Chondrocyte (in vitro differentiated cells): Measurements from ENCODE around the gene HNMT. TPM values are rescaled to one million over a fixed set of nuclear protein-coding genes. Genes with fewer than 3 reads are reported as not detected.
"Not testable (repeated sequence)": the region's sequence is repeated elsewhere in the genome, so short reads cannot be mapped to it uniquely, and the experiment has no call there.

Experiments used
- DNase-seq: peaks from one replicate; pipeline ENCODE4 v3.0.0; 2021; ENCODE audit warnings: mixed read lengths, low spot score
- H3K27ac Mint-ChIP-seq: one replicate; pipeline ENCODE4 v1.8.0; 2021; ENCODE audit warnings: mild to moderate bottlenecking, moderate library complexity, mixed read lengths; ENCODE audit not compliant: unreplicated experiment
- H3K27me3 Mint-ChIP-seq: 2 replicates; pipeline ENCODE4 v1.8.0; 2021; ENCODE audit warnings: low read depth, mixed read lengths
- H3K36me3 Mint-ChIP-seq: 2 replicates; pipeline ENCODE4 v1.8.0; 2021; ENCODE audit warnings: low read depth, mixed read lengths
- H3K4me1 Mint-ChIP-seq: 2 replicates; pipeline ENCODE4 v1.8.0; 2021; ENCODE audit warnings: low read depth, mild to moderate bottlenecking, mixed read lengths
- H3K4me3 Mint-ChIP-seq: one replicate; pipeline ENCODE4 v1.8.0; 2021; ENCODE audit warnings: mild to moderate bottlenecking, moderate library complexity, mixed read lengths; ENCODE audit not compliant: unreplicated experiment
- H3K9me3 Mint-ChIP-seq: 2 replicates; pipeline ENCODE4 v1.8.0; 2021; ENCODE audit warnings: low read depth, mixed read lengths
- total RNA-seq: library from RNA; stranded (reverse); gene quantifications from 3 replicates; pipeline ENCODE4 v1.2.1, GENCODE V29; 2021
- TF ChIP-seq, protein P1 (sequence below): fragments of 200-600 bp; sonication (generic); IDR thresholded peaks from 2 replicates; pipeline ENCODE4 v1.5.0; 2021; ENCODE audit warnings: antibody characterized with exemption, mild to moderate bottlenecking, moderate library complexity

Gene HNMT
- total RNA-seq, 1 donor from 2014 or later: 4.6 TPM

- H3K36me3 Mint-ChIP-seq: no peaks in the 10 kb centered on the region
- TF ChIP-seq, protein P1, sequence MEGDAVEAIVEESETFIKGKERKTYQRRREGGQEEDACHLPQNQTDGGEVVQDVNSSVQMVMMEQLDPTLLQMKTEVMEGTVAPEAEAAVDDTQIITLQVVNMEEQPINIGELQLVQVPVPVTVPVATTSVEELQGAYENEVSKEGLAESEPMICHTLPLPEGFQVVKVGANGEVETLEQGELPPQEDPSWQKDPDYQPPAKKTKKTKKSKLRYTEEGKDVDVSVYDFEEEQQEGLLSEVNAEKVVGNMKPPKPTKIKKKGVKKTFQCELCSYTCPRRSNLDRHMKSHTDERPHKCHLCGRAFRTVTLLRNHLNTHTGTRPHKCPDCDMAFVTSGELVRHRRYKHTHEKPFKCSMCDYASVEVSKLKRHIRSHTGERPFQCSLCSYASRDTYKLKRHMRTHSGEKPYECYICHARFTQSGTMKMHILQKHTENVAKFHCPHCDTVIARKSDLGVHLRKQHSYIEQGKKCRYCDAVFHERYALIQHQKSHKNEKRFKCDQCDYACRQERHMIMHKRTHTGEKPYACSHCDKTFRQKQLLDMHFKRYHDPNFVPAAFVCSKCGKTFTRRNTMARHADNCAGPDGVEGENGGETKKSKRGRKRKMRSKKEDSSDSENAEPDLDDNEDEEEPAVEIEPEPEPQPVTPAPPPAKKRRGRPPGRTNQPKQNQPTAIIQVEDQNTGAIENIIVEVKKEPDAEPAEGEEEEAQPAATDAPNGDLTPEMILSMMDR: no peak
- no peak overlapping the region for H3K4me3 Mint-ChIP-seq
- no peak overlapping the region for H3K27ac Mint-ChIP-seq
- H3K27me3 Mint-ChIP-seq: no peaks in the 10 kb centered on the region
- H3K9me3 Mint-ChIP-seq: no peaks in the 10 kb centered on the region
- no peak for DNase-seq
- peaks cover 42% of the 10 kb centered on the region for H3K4me1 Mint-ChIP-seq
These were observed 2.8 kb downstream of the HNMT start for GRCh38 chr2:137967042-137967441.

DNA sequence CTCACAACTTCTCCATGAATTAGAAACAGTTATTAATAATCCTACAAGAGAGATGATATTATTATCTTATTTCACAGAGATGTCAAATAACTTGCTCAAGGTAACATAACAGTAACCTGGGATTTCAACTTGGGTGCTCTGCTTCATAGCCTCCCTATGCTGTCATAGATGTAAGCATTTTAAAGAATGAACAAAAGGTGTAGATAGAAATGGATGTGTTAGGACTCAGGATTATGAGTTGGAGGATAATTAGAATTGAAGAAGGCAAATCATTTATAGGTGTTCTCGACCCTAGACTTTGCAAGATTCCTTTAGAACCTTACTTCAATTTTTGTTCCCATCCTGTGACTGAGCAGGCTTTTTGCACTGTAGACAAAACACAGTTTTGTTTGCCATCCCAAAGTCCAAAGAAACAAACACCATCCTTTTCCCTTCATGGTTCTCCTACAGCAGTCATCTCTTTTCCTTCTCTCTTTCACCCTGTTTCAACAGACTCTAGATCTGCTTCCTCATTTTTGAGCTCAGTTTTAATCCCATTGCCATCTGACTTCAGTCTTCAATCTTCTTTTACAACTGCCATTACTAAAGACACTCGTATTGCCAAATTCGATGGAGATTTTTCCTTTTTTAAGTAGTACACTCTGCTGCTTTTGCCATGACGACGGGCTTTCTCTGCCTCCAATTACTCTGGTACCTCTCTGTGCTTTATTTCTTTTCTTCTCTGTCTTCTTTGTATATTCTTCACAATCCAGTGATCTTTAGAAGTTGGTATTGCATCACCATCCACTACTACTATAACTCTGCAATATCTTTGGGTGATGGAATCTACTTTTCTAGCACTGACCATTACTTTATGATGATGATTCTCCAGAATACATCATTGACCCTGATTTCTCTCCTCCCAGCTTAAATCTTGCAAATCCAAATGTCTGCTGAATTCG, 4.5 kb downstream of the HNMT start:
- Mint-ChIP-seq H3K27ac (peak overlapping the region; percentile 56), H3K36me3 (no peaks in the 10 kb centered on the region), H3K27me3 (no peaks in the 10 kb centered on the region), H3K4me1 (peaks cover 38% of the 10 kb centered on the region), H3K9me3 (no peaks in the 10 kb centered on the region), H3K4me3 (no peak overlapping the region)
- no peak for DNase-seq
- TF ChIP-seq, protein P1: no peak

DNA sequence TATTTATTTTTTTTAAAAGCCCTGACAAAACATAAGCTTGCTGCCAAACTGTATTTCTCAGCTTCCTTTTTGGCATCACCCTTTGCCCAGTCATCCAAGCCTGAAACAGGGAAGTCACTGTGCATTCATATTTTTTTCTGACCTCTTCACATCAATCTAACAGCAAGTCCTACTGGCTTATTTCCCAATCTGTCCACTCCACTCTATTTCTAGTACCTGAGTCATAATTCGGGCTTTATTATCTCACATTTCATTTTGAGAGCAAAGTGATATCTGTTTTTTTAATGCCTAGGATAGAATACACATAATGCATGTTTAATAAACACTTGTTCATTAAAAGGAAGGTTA, 5.1 kb downstream of the HNMT start:
- TF ChIP-seq, protein P1: no peak
- no peak overlapping the region for H3K4me3 Mint-ChIP-seq
- H3K27ac Mint-ChIP-seq: peak overlapping the region; percentile 56
- H3K4me1 Mint-ChIP-seq: peaks cover 31% of the 10 kb centered on the region
- no peak for DNase-seq
- H3K36me3 Mint-ChIP-seq: no peaks in the 10 kb centered on the region
- H3K27me3 Mint-ChIP-seq: no peaks in the 10 kb centered on the region
- no peaks in the 10 kb centered on the region for H3K9me3 Mint-ChIP-seq

GRCh38 chr2:137969876-137970275, 5.6 kb downstream of the HNMT start:
- Mint-ChIP-seq H3K27me3 (no peaks in the 10 kb centered on the region), H3K4me3 (no peak overlapping the region), H3K4me1 (peaks cover 27% of the 10 kb centered on the region), H3K36me3 (no peaks in the 10 kb centered on the region), H3K27ac (peak overlapping the region; percentile 56), H3K9me3 (no peaks in the 10 kb centered on the region)
- no peak for DNase-seq
- TF ChIP-seq, protein P1: no peak

GRCh38 chr2:137971259-137971658, 7.0 kb downstream of the HNMT start:
- not testable (repeated sequence) for H3K27me3 Mint-ChIP-seq, H3K4me3 Mint-ChIP-seq, H3K9me3 Mint-ChIP-seq, H3K36me3 Mint-ChIP-seq, H3K27ac Mint-ChIP-seq, DNase-seq
- peaks cover 20% of the 10 kb centered on the region for H3K4me1 Mint-ChIP-seq

GRCh38 chr2:137973280-137973679, 9.0 kb downstream of the HNMT start:
- Mint-ChIP-seq H3K4me3 (no peak overlapping the region), H3K4me1 (peaks cover 17% of the 10 kb centered on the region)

More at GRCh38 chr2:137973280-137973679, 9.0 kb downstream of the HNMT start:
- TF ChIP-seq, protein P1: no peak
- Mint-ChIP-seq H3K9me3 (no peaks in the 10 kb centered on the region), H3K36me3 (peaks cover 2% of the 10 kb centered on the region), H3K27ac (no peak overlapping the region), H3K27me3 (no peaks in the 10 kb centered on the region)
- no peak for DNase-seq
